ENCODE measurements around the gene DDX1. TPM values are rescaled to one million over a fixed set of nuclear protein-coding genes. Genes with fewer than 3 reads are reported as not detected.
"Not testable (repeated sequence)": the region's sequence is repeated elsewhere in the genome, so short reads cannot be mapped to it uniquely, and the experiment has no call there.

Gene DDX1
- total and polyA plus RNA-seq, 4 donors = 73.6 to 82.6 (median 77.8) TPM

GRCh38 chr2:15675456-15676195 is 84.0 kb downstream of the DDX1 start:
- DNase-seq = no peak
- WGBS, 2 donors = 79% methylated on average over 10 of the region's 10 CpGs
- Histone ChIP-seq H3K9me3 (ENCODE audit: control insufficient read depth, low read length) (peaks cover 3% of the 10 kb centered on the region), H3K27ac (ENCODE audit: low read depth in 1 of 2, low read length in 2 of 2) (no peak overlapping the region), H3K36me3 (ENCODE audit: control insufficient read depth in 1 of 2, insufficient read depth in 2 of 2, low read length in 1 of 2) (no peaks in the 10 kb centered on the region), H3K4me3 (ENCODE audit: low read length in 2 of 2) (no peak overlapping the region), H3K4me1 (ENCODE audit: control insufficient read depth in 1 of 2, insufficient read depth in 2 of 2, low read length in 2 of 2) (no peaks in the 10 kb centered on the region), H3K27me3 (ENCODE audit: control insufficient read depth in 1 of 2, insufficient read depth in 2 of 2, low read length in 1 of 2) (no peaks in the 10 kb centered on the region)
- intact Hi-C loops (cut with DNase I) = no loop called here
- ATAC-seq (ENCODE audit: low FRiP score) = no peak

- H3K27ac ChIP-seq (ENCODE audit: low read depth in 1 of 2, low read length in 2 of 2) = no peak overlapping the region
- no peak for ATAC-seq (ENCODE audit: low FRiP score)
- H3K4me3 ChIP-seq (ENCODE audit: low read length in 2 of 2) = no peak overlapping the region
- intact Hi-C loops (cut with DNase I) = no loop called here
- no peaks in the 10 kb centered on the region for H3K36me3 ChIP-seq (ENCODE audit: control insufficient read depth in 1 of 2, insufficient read depth in 2 of 2, low read length in 1 of 2)
- no peaks in the 10 kb centered on the region for H3K27me3 ChIP-seq (ENCODE audit: control insufficient read depth in 1 of 2, insufficient read depth in 2 of 2, low read length in 1 of 2)
- no peaks in the 10 kb centered on the region for H3K4me1 ChIP-seq (ENCODE audit: control insufficient read depth in 1 of 2, insufficient read depth in 2 of 2, low read length in 2 of 2)
- H3K9me3 ChIP-seq (ENCODE audit: control insufficient read depth, low read length) = peaks cover 3% of the 10 kb centered on the region
- WGBS, 2 donors = 11 to 16% methylated on average over 9 of the region's 9 CpGs
- DNase-seq = no peak
These were observed 85.6 kb downstream of the DDX1 start for GRCh38 chr2:15677141-15677843.

GRCh38 chr2:15678346-15678745 is 86.7 kb downstream of the DDX1 start:
- no peak for ATAC-seq (ENCODE audit: low FRiP score)
- Histone ChIP-seq H3K36me3 (ENCODE audit: control insufficient read depth in 1 of 2, insufficient read depth in 2 of 2, low read length in 1 of 2) (no peaks in the 10 kb centered on the region), H3K4me1 (ENCODE audit: control insufficient read depth in 1 of 2, insufficient read depth in 2 of 2, low read length in 2 of 2) (no peaks in the 10 kb centered on the region), H3K9me3 (ENCODE audit: control insufficient read depth, low read length) (peaks cover 1% of the 10 kb centered on the region), H3K27me3 (ENCODE audit: control insufficient read depth in 1 of 2, insufficient read depth in 2 of 2, low read length in 1 of 2) (no peaks in the 10 kb centered on the region), H3K27ac (ENCODE audit: low read depth in 1 of 2, low read length in 2 of 2) (no peak overlapping the region), H3K4me3 (ENCODE audit: low read length in 2 of 2) (no peak overlapping the region)
- intact Hi-C loops (cut with DNase I) = no loop called here
- DNase-seq = no peak
- WGBS, 2 donors = 93 to 94% methylated on average over 5 of the region's 5 CpGs

- no peaks in the 10 kb centered on the region for H3K4me1 ChIP-seq (ENCODE audit: control insufficient read depth in 1 of 2, insufficient read depth in 2 of 2, low read length in 2 of 2)
- ATAC-seq (ENCODE audit: low FRiP score) (no peak), DNase-seq (no peak)
- 93 to 94% methylated on average over 2 of the region's 2 CpGs for WGBS, 2 donors
- H3K27ac ChIP-seq (ENCODE audit: low read depth in 1 of 2, low read length in 2 of 2) = no peak overlapping the region
- intact Hi-C loops (cut with DNase I) = no loop called here
- H3K9me3 ChIP-seq (ENCODE audit: control insufficient read depth, low read length) = peaks cover 1% of the 10 kb centered on the region
- no peaks in the 10 kb centered on the region for H3K27me3 ChIP-seq (ENCODE audit: control insufficient read depth in 1 of 2, insufficient read depth in 2 of 2, low read length in 1 of 2)
- H3K4me3 ChIP-seq (ENCODE audit: low read length in 2 of 2) = no peak overlapping the region
- no peaks in the 10 kb centered on the region for H3K36me3 ChIP-seq (ENCODE audit: control insufficient read depth in 1 of 2, insufficient read depth in 2 of 2, low read length in 1 of 2)
These were observed 87.2 kb downstream of the DDX1 start for GRCh38 chr2:15678909-15679308.

GRCh38 chr2:15679386-15679924 is 87.8 kb downstream of the DDX1 start:
- DNase-seq (no peak), ATAC-seq (ENCODE audit: low FRiP score) (no peak)
- Histone ChIP-seq H3K4me1 (ENCODE audit: control insufficient read depth in 1 of 2, insufficient read depth in 2 of 2, low read length in 2 of 2) (no peaks in the 10 kb centered on the region), H3K36me3 (ENCODE audit: control insufficient read depth in 1 of 2, insufficient read depth in 2 of 2, low read length in 1 of 2) (no peaks in the 10 kb centered on the region), H3K27ac (ENCODE audit: low read depth in 1 of 2, low read length in 2 of 2) (no peak overlapping the region), H3K27me3 (ENCODE audit: control insufficient read depth in 1 of 2, insufficient read depth in 2 of 2, low read length in 1 of 2) (no peaks in the 10 kb centered on the region), H3K4me3 (ENCODE audit: low read length in 2 of 2) (no peak overlapping the region), H3K9me3 (ENCODE audit: control insufficient read depth, low read length) (peaks cover 1% of the 10 kb centered on the region)
- 95% methylated on average over 3 of the region's 3 CpGs for WGBS, 2 donors
- intact Hi-C loops (cut with DNase I) = no loop called here

GRCh38 chr2:15680132-15680531 is 88.5 kb downstream of the DDX1 start:
- H3K27ac ChIP-seq (ENCODE audit: low read depth in 1 of 2, low read length in 2 of 2); intact Hi-C loops (cut with DNase I); ATAC-seq (ENCODE audit: low FRiP score); H3K4me1 ChIP-seq (ENCODE audit: control insufficient read depth in 1 of 2, insufficient read depth in 2 of 2, low read length in 2 of 2); H3K4me3 ChIP-seq (ENCODE audit: low read length in 2 of 2); H3K36me3 ChIP-seq (ENCODE audit: control insufficient read depth in 1 of 2, insufficient read depth in 2 of 2, low read length in 1 of 2); H3K27me3 ChIP-seq (ENCODE audit: control insufficient read depth in 1 of 2, insufficient read depth in 2 of 2, low read length in 1 of 2); DNase-seq; H3K9me3 ChIP-seq (ENCODE audit: control insufficient read depth, low read length): not testable (repeated sequence)
- WGBS, 2 donors = 94 to 95% methylated on average over 18 to 33 of the region's 33 CpGs

Other genes with a start within 250 kb of the DDX1 start
- 10 to 100 TPM; 37.0 to 46.0 TPM for gene NBAS, start 30.5 kb upstream of the DDX1 start, total RNA-seq
- gene NBAS, start 30.5 kb upstream of the DDX1 start, polyA plus RNA-seq = 10 to 100 TPM in 1 of 2 donors, 1 to 10 TPM in 1; 7.4 to 30.4 TPM

Measured in aorta (tissue), 5 donors.